T-helper 1 cell treated with Interleukin-12 subunit alpha and Interleukin-12 subunit beta and Interleukin-4 antibody, amounts not matched to agents 30 μg/mL and 1 μg/mL, for 36 hours (primary cell): ENCODE data around the gene ATXN7.

ENCODE experiments used
- H3K27ac Mint-ChIP-seq: one replicate; pipeline ENCODE4 v1.8.0; 2021; ENCODE audit warnings: mild to moderate bottlenecking, mixed read lengths
- H3K27me3 Mint-ChIP-seq: one replicate; pipeline ENCODE4 v1.8.0; 2021; ENCODE audit warnings: low read depth, mixed read lengths
- H3K36me3 Mint-ChIP-seq: one replicate; pipeline ENCODE4 v1.8.0; 2021; ENCODE audit warnings: low read depth, mixed read lengths
- H3K4me1 Mint-ChIP-seq: one replicate; pipeline ENCODE4 v1.8.0; 2021; ENCODE audit warnings: low read depth, mixed read lengths
- H3K4me3 Mint-ChIP-seq: one replicate; pipeline ENCODE4 v1.8.0; 2021; ENCODE audit warnings: mild to moderate bottlenecking, moderate library complexity, mixed read lengths
- H3K9me3 Mint-ChIP-seq: one replicate; pipeline ENCODE4 v1.8.0; 2021; ENCODE audit warnings: mixed read lengths

The ATXN7 gene

DNA sequence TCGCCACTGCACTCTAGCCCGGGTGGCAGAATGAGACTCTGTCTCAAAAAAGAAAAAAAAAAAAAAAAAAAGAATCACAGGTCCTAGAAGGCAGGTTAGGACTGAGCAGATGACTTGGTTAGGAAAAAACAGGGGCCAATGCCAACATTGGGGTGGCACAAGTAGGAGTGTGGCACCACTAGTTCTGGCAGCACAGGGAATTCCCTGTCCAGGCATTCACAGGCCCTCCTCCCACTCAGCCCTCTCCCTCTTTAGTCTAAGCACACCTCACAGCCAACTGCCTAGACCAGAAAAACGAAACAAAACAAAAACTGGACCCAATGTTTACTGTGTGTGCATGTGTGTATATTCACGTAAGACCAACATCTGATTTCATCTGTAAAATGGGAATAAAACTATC lies 10.6 kb upstream of the ATXN7 start:
- Mint-ChIP-seq H3K27me3 (no peaks in the 10 kb centered on the region), H3K27ac (no peak overlapping the region), H3K4me1 (peaks cover 8% of the 10 kb centered on the region), H3K9me3 (no peaks in the 10 kb centered on the region), H3K4me3 (no peak overlapping the region), H3K36me3 (no peaks in the 10 kb centered on the region)

DNA sequence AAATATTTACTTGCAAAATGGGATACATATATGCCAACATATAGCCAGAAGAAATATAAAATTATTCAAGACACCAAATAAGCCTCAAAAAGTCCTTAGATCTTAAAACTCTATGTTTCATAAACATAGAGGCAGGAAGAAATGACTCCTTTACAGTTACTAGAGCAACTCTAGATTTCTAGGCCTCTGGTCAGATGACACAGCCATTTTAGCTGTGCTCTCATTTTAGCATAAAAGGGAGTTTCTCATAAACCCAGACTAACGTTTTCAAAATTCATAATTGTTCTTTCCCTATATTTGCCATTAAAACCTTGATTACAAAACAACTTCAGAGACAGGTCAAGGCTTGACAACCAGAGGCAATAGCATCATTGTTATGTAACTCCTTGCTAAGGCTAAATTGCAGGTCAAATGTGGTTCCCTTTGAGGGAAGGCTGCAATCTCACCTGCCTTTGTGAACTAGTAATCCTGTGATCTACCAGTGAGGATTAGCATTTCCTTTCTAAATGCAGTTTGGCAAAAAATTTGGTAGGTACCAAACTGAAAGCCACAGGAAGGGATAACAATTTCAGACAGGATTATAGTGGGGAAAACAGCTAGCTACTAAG lies 8.2 kb upstream of the ATXN7 start:
- H3K27ac Mint-ChIP-seq: no peak overlapping the region
- H3K4me3 Mint-ChIP-seq: no peak overlapping the region
- H3K4me1 Mint-ChIP-seq: peaks cover 18% of the 10 kb centered on the region
- no peaks in the 10 kb centered on the region for H3K27me3 Mint-ChIP-seq
- H3K9me3 Mint-ChIP-seq: no peaks in the 10 kb centered on the region
- no peaks in the 10 kb centered on the region for H3K36me3 Mint-ChIP-seq

DNA sequence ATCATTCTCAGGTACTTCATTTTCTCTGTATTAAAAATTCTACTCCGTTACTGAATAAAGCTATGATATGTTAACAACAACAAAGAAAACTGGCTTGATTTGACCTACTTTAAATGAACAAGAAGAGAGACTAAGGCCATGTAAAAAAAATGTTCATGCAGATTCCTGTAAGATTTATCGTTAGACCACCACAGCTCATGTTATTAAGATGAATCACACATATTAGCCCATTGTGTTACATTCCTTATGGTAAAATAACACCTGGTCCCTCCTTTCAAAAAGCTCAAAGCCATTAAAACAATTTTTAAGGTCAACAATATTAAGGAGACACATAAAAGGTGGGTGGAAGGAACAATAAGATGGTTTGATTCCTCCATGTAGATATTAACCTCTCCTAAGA lies 6.4 kb upstream of the ATXN7 start:
- Mint-ChIP-seq H3K9me3 (no peaks in the 10 kb centered on the region), H3K36me3 (no peaks in the 10 kb centered on the region), H3K27me3 (no peaks in the 10 kb centered on the region), H3K4me1 (peaks cover 31% of the 10 kb centered on the region), H3K27ac (no peak overlapping the region), H3K4me3 (no peak overlapping the region)

DNA sequence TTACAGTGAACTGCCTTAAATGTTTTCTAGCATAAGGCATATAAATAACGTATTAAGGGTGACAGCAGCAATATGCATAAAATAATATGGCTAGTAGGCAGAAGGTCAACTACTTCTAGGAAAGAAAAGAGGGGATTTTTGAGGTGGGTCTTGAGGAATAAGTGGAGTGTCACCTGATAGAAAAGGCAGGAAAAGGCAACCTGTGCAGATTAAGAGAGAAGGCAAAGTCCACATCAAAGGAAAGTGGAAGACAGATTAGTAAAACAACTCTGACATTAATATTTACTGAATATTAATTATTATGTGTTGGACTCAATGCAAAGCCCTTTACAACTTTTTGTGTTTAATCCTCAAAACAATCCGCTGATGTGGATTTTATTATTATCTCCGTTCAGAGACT lies 2.9 kb upstream of the ATXN7 start:
- Mint-ChIP-seq H3K4me1 (peaks cover 41% of the 10 kb centered on the region), H3K27me3 (no peaks in the 10 kb centered on the region), H3K4me3 (no peak overlapping the region), H3K9me3 (no peaks in the 10 kb centered on the region), H3K36me3 (peaks cover 5% of the 10 kb centered on the region), H3K27ac (peak overlapping the region; percentile 16)

DNA sequence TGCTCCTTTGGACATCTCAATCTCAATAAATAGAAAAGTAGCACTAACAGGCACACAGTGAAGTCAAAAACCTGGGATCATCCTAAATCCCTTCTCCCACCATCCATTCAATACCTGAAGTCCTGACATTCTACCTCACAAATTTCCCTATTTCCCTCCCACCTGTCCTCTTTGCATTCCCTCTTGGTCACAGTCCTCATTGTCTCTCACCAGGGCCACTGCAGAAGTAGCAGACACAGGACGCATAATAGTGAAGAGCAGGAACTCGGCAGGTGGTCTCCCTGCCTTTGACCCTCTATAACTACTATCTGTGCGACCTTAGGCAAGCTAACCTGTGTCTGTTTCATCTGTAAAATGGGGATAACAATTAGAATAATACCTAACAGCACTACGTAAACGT lies 2.4 kb upstream of the ATXN7 start:
- peaks cover 6% of the 10 kb centered on the region for H3K36me3 Mint-ChIP-seq
- H3K9me3 Mint-ChIP-seq: no peaks in the 10 kb centered on the region
- H3K27me3 Mint-ChIP-seq: no peaks in the 10 kb centered on the region
- peaks cover 38% of the 10 kb centered on the region for H3K4me1 Mint-ChIP-seq
- no peak overlapping the region for H3K27ac Mint-ChIP-seq
- H3K4me3 Mint-ChIP-seq: no peak overlapping the region

DNA sequence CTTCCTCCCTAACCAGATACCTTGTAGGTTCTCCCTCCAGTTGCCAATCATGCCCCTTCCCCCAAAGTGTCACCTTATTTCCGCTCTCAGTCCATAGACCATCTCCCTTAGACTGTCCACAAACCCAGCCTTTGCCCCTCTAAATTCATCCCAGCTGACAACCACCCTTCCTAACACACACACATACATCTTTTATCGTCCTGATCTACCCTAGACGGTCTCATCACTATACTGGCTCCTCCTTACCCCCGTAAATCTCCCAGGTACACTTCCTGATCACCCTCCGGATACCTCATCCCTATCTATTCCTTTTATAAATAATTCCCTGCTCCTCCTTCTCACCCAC lies 890 bp upstream of the ATXN7 start:
- H3K27me3 Mint-ChIP-seq: no peaks in the 10 kb centered on the region
- H3K9me3 Mint-ChIP-seq: no peaks in the 10 kb centered on the region
- peak overlapping the region; percentile 79 for H3K4me3 Mint-ChIP-seq
- peaks cover 18% of the 10 kb centered on the region for H3K36me3 Mint-ChIP-seq
- peaks cover 44% of the 10 kb centered on the region for H3K4me1 Mint-ChIP-seq
- H3K27ac Mint-ChIP-seq: peak overlapping the region; percentile 33

DNA sequence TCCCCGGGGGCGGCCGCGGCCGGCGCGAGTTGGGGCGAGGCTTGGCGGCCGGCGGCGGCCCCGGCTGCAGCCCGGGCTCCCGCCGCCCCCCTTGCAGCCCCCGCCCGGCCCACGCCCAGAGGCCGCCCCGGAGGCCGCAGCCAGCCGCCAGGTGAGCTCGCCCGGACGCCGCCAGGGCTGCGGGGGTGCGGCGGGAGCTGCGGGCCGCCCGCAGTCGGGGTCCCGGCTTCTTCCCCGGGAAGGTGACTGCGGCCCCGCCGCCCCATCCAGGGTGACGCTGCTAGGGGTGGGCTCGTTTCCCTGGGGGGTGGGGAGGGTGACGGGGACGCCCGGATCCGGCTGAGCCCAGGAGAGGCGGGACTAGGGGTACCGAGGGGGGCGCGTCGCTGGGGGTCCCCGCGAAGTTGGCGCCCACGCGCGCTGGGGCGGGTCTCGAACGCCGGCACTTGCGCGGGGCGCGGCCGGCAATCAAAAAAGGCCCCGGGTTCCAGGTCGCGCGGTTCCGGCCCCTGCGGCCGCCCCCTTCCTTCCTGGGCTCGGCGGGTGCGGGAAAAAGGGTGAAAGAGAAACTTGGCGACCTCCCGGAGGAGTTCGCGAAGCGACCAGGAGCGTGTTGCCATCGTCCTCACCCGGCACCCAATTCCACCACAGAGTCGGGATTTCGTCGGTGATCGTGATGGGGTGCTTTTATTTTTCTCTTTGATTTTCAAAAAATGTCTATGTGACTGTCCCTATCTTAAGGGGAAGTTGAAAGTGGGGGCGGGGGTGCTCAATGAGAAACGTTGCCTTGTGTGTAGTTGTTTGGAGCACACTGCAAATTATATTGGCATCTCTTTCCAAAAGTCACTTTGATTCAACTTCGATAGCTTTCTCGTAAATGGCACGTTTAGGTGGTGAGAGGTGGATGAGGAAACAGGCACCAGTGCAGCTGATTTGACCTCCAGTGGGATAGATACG lies 619 bp downstream of the ATXN7 start:
- no peaks in the 10 kb centered on the region for H3K9me3 Mint-ChIP-seq
- H3K27me3 Mint-ChIP-seq: no peaks in the 10 kb centered on the region
- peak overlapping the region; percentile 87 for H3K27ac Mint-ChIP-seq
- peaks cover 41% of the 10 kb centered on the region for H3K4me1 Mint-ChIP-seq
- H3K4me3 Mint-ChIP-seq: peak overlapping the region; percentile 90
- H3K36me3 Mint-ChIP-seq: peaks cover 21% of the 10 kb centered on the region

DNA sequence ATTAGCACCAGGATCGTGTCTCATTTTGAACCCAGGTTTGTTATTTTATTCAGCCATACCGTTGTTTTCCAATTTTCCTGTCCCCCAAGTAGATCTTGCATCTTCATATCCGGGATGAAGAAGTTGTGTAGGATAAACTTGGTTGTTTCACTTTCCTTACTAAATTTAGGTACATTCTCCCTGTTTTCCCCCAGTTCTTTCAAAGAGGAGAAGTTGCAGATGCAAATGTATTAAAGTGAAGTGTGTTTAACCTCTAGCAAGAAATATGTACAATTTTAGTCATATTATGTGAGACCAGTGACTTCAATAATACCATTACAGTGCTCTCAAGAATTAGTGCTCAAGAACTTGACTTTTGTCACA lies 1.3 kb downstream of the ATXN7 start:
- H3K4me3 Mint-ChIP-seq: peak overlapping the region; percentile 90
- H3K4me1 Mint-ChIP-seq: peaks cover 39% of the 10 kb centered on the region
- H3K27ac Mint-ChIP-seq: peak overlapping the region; percentile 87
- no peaks in the 10 kb centered on the region for H3K9me3 Mint-ChIP-seq
- no peaks in the 10 kb centered on the region for H3K27me3 Mint-ChIP-seq
- H3K36me3 Mint-ChIP-seq: peaks cover 21% of the 10 kb centered on the region

DNA sequence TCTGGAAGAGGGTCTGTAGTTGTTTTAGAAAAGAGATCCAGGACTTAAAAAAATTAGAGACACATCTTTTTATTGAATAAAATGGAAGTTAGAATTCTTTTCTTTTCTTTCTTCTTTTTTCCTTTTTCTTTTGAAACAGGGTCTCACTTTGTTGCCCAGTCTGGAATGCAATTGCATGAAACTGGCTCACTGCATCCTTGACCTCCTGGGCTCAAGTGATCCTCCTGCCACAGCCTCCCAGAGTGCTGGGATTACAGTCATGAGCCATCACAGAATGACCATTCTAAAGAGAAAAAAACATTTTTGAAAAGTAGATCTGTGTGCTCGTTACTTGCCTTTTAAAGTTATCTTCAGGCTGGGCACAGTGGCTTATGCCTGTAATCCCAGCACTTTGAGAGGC lies 3.6 kb downstream of the ATXN7 start:
- no peak overlapping the region for H3K27ac Mint-ChIP-seq
- no peaks in the 10 kb centered on the region for H3K9me3 Mint-ChIP-seq
- peaks cover 25% of the 10 kb centered on the region for H3K36me3 Mint-ChIP-seq
- H3K4me3 Mint-ChIP-seq: no peak overlapping the region
- no peaks in the 10 kb centered on the region for H3K27me3 Mint-ChIP-seq
- peaks cover 40% of the 10 kb centered on the region for H3K4me1 Mint-ChIP-seq

DNA sequence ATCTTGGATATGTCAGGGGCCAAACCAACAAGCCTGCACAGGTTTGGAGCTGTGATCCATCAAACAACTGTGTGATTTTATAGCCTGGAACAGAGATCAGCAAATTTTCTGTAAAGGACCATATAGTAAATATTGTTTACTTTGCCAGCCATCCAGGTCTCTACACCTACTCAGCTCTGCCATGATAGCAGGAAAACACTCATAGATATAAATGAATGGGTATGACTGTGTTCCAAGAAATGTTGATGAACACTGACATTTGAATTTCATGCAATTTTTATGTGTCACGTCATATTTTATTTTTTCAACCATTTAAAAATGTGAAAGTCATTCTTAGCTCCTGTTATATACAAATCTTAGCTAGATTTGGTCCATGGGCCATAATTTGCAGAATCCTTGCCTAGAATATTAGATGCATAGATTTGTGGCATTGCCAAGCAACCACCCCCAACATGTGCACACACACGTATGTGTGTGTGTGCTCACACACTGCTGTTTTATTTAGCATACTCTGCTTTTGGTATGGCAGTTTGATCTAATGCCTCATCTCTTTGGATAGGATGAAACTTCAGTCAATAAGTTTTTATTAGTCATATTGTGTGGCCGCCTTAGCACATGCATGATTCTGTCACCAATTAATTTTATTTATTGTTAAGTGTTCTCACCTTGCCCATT lies 6.4 kb downstream of the ATXN7 start:
- Mint-ChIP-seq H3K9me3 (no peaks in the 10 kb centered on the region), H3K4me3 (no peak overlapping the region), H3K36me3 (peaks cover 25% of the 10 kb centered on the region), H3K27me3 (no peaks in the 10 kb centered on the region), H3K4me1 (peaks cover 38% of the 10 kb centered on the region), H3K27ac (no peak overlapping the region)

DNA sequence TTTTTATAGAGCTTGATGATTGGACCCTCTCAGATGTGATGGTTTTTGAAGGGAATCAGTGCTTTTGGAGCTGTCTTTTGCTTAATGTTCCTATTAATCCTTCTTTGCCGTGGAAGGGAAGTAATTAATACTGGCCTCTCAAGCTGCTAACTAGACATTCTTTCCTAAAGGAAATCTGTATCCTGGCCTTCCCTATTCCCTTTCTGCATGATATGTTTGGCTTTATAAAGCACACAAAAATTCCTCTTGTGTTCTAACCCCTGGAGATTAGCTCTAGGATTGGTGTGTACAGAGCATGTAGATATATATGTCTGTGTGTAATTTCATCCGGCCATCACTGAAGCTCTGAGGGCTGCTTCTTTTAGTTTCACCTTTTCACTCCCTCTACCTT lies 6.9 kb downstream of the ATXN7 start:
- Mint-ChIP-seq H3K27me3 (no peaks in the 10 kb centered on the region), H3K36me3 (peaks cover 23% of the 10 kb centered on the region), H3K27ac (no peak overlapping the region), H3K4me1 (peaks cover 34% of the 10 kb centered on the region), H3K4me3 (no peak overlapping the region), H3K9me3 (no peaks in the 10 kb centered on the region)

DNA sequence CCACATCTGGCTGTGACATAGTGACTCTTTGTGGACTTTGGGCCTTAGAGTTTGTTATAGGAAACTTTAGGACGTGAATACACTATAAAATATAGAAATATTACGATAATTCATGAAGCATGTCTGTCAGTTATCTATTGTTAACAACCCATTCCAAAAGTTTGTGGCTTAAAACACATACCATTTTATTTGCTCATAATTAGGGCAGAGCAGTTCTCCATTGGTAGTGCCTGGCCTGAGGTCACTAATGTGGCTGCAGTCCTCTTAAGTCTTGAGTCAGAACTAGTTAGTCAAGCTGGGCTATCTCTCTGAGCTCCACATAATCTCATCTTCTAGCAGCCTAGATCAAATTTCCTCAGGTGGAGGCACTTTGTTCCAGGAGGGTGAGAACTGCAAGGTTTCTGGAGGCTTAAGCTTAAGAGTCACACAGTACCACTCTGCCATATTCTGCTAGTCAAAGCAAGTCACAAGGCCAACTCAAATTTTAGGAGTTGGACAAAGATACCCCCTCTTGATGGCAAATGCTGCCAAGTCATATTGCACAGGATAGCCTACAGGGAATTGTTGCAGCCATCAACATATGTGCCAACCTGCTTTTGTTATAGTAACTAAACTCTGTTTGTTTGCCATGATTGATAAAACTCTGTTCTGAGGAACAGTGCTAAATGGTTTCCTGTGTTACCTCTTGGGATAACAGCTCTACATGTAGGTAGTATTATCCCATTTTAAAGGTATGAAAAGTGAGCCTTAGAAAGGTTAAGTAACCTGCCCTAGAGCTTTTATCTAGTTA lies 8.7 kb downstream of the ATXN7 start:
- no peak overlapping the region for H3K27ac Mint-ChIP-seq
- H3K27me3 Mint-ChIP-seq: no peaks in the 10 kb centered on the region
- peaks cover 13% of the 10 kb centered on the region for H3K36me3 Mint-ChIP-seq
- peaks cover 32% of the 10 kb centered on the region for H3K4me1 Mint-ChIP-seq
- H3K4me3 Mint-ChIP-seq: no peak overlapping the region
- H3K9me3 Mint-ChIP-seq: no peaks in the 10 kb centered on the region

DNA sequence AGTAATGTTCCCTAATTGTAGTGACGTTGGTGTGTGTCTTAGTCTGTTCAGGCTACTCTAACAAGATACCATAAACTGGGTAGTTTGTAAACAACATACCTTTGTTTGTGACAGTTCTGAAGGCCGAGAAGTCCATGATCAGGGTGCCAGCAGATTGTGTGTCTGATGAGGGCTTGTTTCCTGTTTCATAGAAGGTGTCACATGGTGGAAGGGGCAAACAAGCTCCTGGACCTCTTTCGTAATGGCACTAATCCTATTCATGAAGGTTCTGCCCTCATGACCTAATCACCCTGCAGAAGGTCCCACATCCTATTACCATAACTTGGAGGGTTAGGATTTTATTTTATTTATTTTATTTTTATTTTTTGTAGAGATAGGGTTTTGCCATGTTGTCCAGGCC lies 11.1 kb downstream of the ATXN7 start:
- Mint-ChIP-seq H3K4me3 (no peak overlapping the region), H3K36me3 (peaks cover 7% of the 10 kb centered on the region), H3K27me3 (no peaks in the 10 kb centered on the region), H3K9me3 (no peaks in the 10 kb centered on the region), H3K27ac (no peak overlapping the region), H3K4me1 (peaks cover 43% of the 10 kb centered on the region)

DNA sequence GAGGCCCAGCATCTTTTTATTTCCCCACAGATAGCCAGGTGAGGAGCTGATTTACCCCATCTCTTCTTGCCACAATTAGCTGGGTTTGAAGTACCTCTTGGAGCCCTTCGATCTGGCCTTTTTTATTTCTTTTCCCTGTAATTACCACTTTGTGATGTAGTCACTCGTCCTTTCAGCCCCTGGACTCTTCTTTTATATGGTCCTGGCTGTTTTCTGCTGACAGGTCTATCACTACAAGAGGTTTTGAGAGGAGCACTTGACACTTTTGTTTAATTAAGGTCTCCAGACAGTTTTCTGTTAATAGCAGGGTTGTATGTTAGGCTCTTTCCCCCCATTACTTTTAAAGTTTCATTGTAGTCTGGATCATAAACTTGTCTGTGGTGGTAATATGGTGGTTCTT lies 11.8 kb downstream of the ATXN7 start:
- H3K9me3 Mint-ChIP-seq: no peaks in the 10 kb centered on the region
- no peaks in the 10 kb centered on the region for H3K27me3 Mint-ChIP-seq
- peaks cover 9% of the 10 kb centered on the region for H3K36me3 Mint-ChIP-seq
- no peak overlapping the region for H3K27ac Mint-ChIP-seq
- H3K4me3 Mint-ChIP-seq: no peak overlapping the region
- peaks cover 44% of the 10 kb centered on the region for H3K4me1 Mint-ChIP-seq
